Psoas muscle (tissue), 8 donors: ENCODE measurements around the gene OPTC. TPM values are rescaled to one million over a fixed set of nuclear protein-coding genes. Genes with fewer than 3 reads are reported as not detected.

ENCODE experiments used
- ATAC-seq, 4 donors: fragments of 200-7000 bp; cut with Tn5 transposase; one replicate each; pipeline ENCODE4 v1.9.1; 2020; ENCODE audit warnings: moderate library complexity in 3 of 4, mild to moderate bottlenecking in 2 of 4
- DNase-seq, 2 donors: peaks; one replicate each; pipeline ENCODE4 v3.0.0-alpha.2; 2020
- H3K27ac ChIP-seq: fragments of 200-600 bp; one replicate; pipeline ENCODE4 v1.8.0; 2022
- H3K27me3 ChIP-seq, 3 donors: fragments of 200-600 bp in 1 of 3; one replicate each; pipeline versions ENCODE4 v1.6.1 to v1.8.0; 2013 to 2022; ENCODE audit warnings: low read length in 2 of 3, mild to moderate bottlenecking in 2 of 3, moderate library complexity in 1 of 3; ENCODE audit not compliant: insufficient read depth in 3 of 3
- H3K36me3 ChIP-seq, 2 donors: fragments of 200-600 bp in 1 of 2; one replicate each; pipeline versions ENCODE4 v1.6.1 to v1.8.0; 2013 to 2022; ENCODE audit warnings: low read depth in 1 of 2, mild to moderate bottlenecking in 1 of 2, moderate library complexity in 1 of 2; ENCODE audit not compliant: insufficient read depth in 1 of 2
- H3K4me1 ChIP-seq: fragments of 200-600 bp; one replicate; pipeline ENCODE4 v1.8.0; 2022
- H3K4me3 ChIP-seq: fragments of 200-600 bp; one replicate; pipeline ENCODE4 v1.8.0; 2022; ENCODE audit warnings: mild to moderate bottlenecking
- H3K9me3 ChIP-seq: fragments of 200-600 bp; one replicate; pipeline ENCODE4 v1.8.0; 2022
- CTCF ChIP-seq: fragments of 200-600 bp; IDR thresholded peaks from one replicate; pipeline ENCODE4 v1.8.0; 2022; ENCODE audit warnings: antibody characterized with exemption
- WGBS, 3 donors: extraction: QIAGEN DNeasy Blood & Tissue Kit; methylation state at CpG; one replicate each; pipeline versions ENCODE4 v1.1.6 to v1.1.7; 2013; 5-methylcytosine and 5-hydroxymethylcytosine counted together
- intact Hi-C, 2 donors: fragments of 100-400 bp; cut with DNase I; formaldehyde crosslinking; loops; one replicate each; pipeline versions ENCODE4 v1.11.0 to v1.14.2; 2022
- polyA plus RNA-seq, 3 donors: library from polyadenylated mRNA; stranded (reverse); fragments of 200-250 nt; gene quantifications; one replicate each; pipeline ENCODE4 v1.2.3, GENCODE V29; 2013
- total RNA-seq, 4 donors: library from RNA; stranded (reverse); fragmentation: NEBNext Ultra II Directional in 2 of 4; extraction: Animal tissue kit (Norgen Biotek cat#: 25700) in 2 of 4; gene quantifications; one replicate each; pipeline versions ENCODE4 v1.2.1 to v1.2.4, GENCODE V29; 2021 to 2023
- donor health status: healthy with polysubstance abuse.
- donor health status: DM: no; HTN: no; CAD: no; lungs with moderate emphysema.
- donor health status: Bipolar disorder and iron deficiency.
- donor health status: healthy.
- donor health status: DM: yes; HTN: yes; CAD: no.
- donor health status: DM: no; HTN: no; CAD: no.
- donor health status: DM: no; HTN: no; CAD: no.
- donor health status: DM: yes; HTN: yes; CAD: no.

Gene OPTC
- total and polyA plus RNA-seq, 7 donors = not detected

- Histone ChIP-seq H3K4me3 (no peak overlapping the region), H3K27ac (no peak overlapping the region), H3K36me3 (no peaks in the 10 kb centered on the region), H3K4me1 (peaks cover 19% of the 10 kb centered on the region), H3K9me3 (no peaks in the 10 kb centered on the region), H3K27me3 (no peaks in the 10 kb centered on the region)
- no peak for ATAC-seq
- intact Hi-C loops = loop anchor here (5.0 to 10.0 kb wide), 3 partner anchors 109 to 266 kb away; partner anchors contain the start of gene ATP2B4 (in 1 of the 2)
- WGBS, 3 donors = 74 to 78% (median 75%) methylated on average over 9 to 10 of the region's 10 CpGs
- no peak for DNase-seq
- TF ChIP-seq CTCF = no peak
These were observed 14.6 kb downstream of the OPTC start for GRCh38 chr1:203508463-203509073.

DNA sequence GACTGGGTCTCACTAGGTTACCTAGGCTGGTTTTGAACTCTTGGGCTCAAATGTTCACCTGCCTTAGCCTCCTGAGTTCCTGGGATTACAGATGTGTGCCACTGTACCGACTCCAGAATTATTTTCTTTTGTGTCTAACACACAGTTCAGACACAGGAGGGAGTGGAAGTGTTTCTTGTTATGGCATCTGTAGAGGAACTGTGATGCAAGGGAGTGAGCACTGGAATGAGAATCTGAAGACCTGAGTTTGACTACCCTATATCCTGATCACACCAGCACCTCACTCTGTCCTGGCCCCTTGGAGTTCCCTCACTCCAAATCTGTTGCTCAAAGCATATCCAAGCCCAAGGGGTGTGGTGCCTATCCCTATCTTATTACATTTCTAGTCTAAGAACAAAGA, 15.2 kb downstream of the OPTC start:
- ATAC-seq = no peak

GRCh38 chr1:203511513-203511912, 17.6 kb downstream of the OPTC start:
- no peaks in the 10 kb centered on the region for H3K9me3 ChIP-seq
- no peak overlapping the region for H3K4me3 ChIP-seq
- 68 to 74% (median 70%) methylated on average over 6 of the region's 6 CpGs for WGBS, 3 donors
- H3K36me3 ChIP-seq = no peaks in the 10 kb centered on the region
- peaks cover 13% of the 10 kb centered on the region for H3K4me1 ChIP-seq
- peak in 2 of 4 donors; percentile 19 to 32 for ATAC-seq
- TF ChIP-seq CTCF = no peak
- peak overlapping the region; percentile 41 for H3K27ac ChIP-seq
- no peaks in the 10 kb centered on the region for H3K27me3 ChIP-seq
- intact Hi-C loops = no loop called here
- no peak for DNase-seq

More for the DNA sequence above, 15.2 kb downstream of the OPTC start:
- intact Hi-C loops = loop anchor here (5.0 to 10.0 kb wide), 3 partner anchors 108 to 266 kb away; partner anchors contain the start of gene ATP2B4 (in 1 of the 2)
- no peak for DNase-seq
- no peaks in the 10 kb centered on the region for H3K36me3 ChIP-seq
- H3K27me3 ChIP-seq = no peaks in the 10 kb centered on the region
- peaks cover 19% of the 10 kb centered on the region for H3K4me1 ChIP-seq
- no peaks in the 10 kb centered on the region for H3K9me3 ChIP-seq
- WGBS, 3 donors = 50 to 84% (median 57%) methylated on average over 1 of the region's 1 CpG
- no peak for TF ChIP-seq CTCF
- H3K27ac ChIP-seq = no peak overlapping the region
- H3K4me3 ChIP-seq = no peak overlapping the region

GRCh38 chr1:203511930-203512329, 18.0 kb downstream of the OPTC start:
- Histone ChIP-seq H3K27me3 (no peaks in the 10 kb centered on the region), H3K4me1 (peaks cover 13% of the 10 kb centered on the region), H3K36me3 (no peaks in the 10 kb centered on the region), H3K4me3 (no peak overlapping the region), H3K9me3 (no peaks in the 10 kb centered on the region), H3K27ac (peak overlapping the region; percentile 41)
- ATAC-seq = no peak
- WGBS, 3 donors = 66 to 82% (median 80%) methylated on average over 4 of the region's 4 CpGs
- no peak for TF ChIP-seq CTCF
- intact Hi-C loops = no loop called here
- DNase-seq = no peak

GRCh38 chr1:203512517-203512847, 18.5 kb downstream of the OPTC start:
- no peaks in the 10 kb centered on the region for H3K36me3 ChIP-seq
- peaks cover 8% of the 10 kb centered on the region for H3K4me1 ChIP-seq
- no peak overlapping the region for H3K4me3 ChIP-seq
- DNase-seq = no peak
- intact Hi-C loops = no loop called here
- H3K27me3 ChIP-seq = no peaks in the 10 kb centered on the region
- 54 to 83% (median 57%) methylated on average over 1 of the region's 1 CpG for WGBS, 3 donors
- H3K27ac ChIP-seq = peak overlapping the region; percentile 41
- TF ChIP-seq CTCF = no peak
- no peaks in the 10 kb centered on the region for H3K9me3 ChIP-seq
- ATAC-seq = no peak
